ENCODE data around the gene SPIN3. TPM values are rescaled to one million over a fixed set of nuclear protein-coding genes. Genes with fewer than 3 reads are reported as not detected.
"Not testable (repeated sequence)": the region's sequence is repeated elsewhere in the genome, so short reads cannot be mapped to it uniquely, and the experiment has no call there.

Gene SPIN3
- total RNA-seq, 1 experiment from 2014 or later = 17.9 TPM

DNA sequence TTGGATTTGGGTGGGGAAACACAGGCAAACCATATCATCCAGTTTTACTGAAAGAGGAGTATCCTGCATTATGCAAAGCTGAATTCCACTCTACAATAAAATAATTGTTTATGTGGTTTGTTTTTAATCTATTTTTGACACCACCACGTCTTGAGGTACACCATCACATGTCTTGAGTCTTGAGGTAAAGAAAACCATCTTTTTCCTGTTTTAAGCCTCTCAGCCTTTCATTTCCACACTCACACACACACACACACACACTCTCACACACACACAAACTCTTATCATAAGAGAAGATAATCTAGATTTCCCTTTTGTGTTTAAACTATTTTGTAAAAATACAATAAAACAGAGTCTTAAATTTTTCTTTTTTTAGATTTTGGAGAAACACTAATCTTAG, 32.0 kb downstream of the SPIN3 start:
- TF ChIP-seq TCF7L2 (IDR thresholded peaks at IDR 0.05; ENCODE audit: low read depth, low read length) = no peak
- TF ChIP-seq, protein P1, sequence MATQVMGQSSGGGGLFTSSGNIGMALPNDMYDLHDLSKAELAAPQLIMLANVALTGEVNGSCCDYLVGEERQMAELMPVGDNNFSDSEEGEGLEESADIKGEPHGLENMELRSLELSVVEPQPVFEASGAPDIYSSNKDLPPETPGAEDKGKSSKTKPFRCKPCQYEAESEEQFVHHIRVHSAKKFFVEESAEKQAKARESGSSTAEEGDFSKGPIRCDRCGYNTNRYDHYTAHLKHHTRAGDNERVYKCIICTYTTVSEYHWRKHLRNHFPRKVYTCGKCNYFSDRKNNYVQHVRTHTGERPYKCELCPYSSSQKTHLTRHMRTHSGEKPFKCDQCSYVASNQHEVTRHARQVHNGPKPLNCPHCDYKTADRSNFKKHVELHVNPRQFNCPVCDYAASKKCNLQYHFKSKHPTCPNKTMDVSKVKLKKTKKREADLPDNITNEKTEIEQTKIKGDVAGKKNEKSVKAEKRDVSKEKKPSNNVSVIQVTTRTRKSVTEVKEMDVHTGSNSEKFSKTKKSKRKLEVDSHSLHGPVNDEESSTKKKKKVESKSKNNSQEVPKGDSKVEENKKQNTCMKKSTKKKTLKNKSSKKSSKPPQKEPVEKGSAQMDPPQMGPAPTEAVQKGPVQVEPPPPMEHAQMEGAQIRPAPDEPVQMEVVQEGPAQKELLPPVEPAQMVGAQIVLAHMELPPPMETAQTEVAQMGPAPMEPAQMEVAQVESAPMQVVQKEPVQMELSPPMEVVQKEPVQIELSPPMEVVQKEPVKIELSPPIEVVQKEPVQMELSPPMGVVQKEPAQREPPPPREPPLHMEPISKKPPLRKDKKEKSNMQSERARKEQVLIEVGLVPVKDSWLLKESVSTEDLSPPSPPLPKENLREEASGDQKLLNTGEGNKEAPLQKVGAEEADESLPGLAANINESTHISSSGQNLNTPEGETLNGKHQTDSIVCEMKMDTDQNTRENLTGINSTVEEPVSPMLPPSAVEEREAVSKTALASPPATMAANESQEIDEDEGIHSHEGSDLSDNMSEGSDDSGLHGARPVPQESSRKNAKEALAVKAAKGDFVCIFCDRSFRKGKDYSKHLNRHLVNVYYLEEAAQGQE (IDR thresholded peaks at IDR 0.05; ENCODE audit: insufficient read depth in 1 of 2, low read depth in 2 of 2, low read length in 1 of 2) = no peak
- TF ChIP-seq, protein P2, sequence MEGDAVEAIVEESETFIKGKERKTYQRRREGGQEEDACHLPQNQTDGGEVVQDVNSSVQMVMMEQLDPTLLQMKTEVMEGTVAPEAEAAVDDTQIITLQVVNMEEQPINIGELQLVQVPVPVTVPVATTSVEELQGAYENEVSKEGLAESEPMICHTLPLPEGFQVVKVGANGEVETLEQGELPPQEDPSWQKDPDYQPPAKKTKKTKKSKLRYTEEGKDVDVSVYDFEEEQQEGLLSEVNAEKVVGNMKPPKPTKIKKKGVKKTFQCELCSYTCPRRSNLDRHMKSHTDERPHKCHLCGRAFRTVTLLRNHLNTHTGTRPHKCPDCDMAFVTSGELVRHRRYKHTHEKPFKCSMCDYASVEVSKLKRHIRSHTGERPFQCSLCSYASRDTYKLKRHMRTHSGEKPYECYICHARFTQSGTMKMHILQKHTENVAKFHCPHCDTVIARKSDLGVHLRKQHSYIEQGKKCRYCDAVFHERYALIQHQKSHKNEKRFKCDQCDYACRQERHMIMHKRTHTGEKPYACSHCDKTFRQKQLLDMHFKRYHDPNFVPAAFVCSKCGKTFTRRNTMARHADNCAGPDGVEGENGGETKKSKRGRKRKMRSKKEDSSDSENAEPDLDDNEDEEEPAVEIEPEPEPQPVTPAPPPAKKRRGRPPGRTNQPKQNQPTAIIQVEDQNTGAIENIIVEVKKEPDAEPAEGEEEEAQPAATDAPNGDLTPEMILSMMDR (IDR thresholded peaks at IDR 0.05) = no peak
- no peak for TF ChIP-seq POLR2AphosphoS5 (IDR thresholded peaks at IDR 0.05; ENCODE audit: low read depth, low read length)
- DNase-seq (ENCODE audit: low read depth, low spot score) (no peak), ATAC-seq (no peak)
- no peaks in the 10 kb centered on the region for H3K36me3 ChIP-seq (ENCODE audit: control insufficient read depth, insufficient read depth, low read length)
- H3K27ac ChIP-seq (ENCODE audit: low read length) = no peak overlapping the region
- CTCF ChIA-PET = no interaction called here
- H3K27me3 ChIP-seq (ENCODE audit: control insufficient read depth, insufficient read depth, low read length) = no peaks in the 10 kb centered on the region
- in situ Hi-C loops (cut with HindIII; ENCODE audit: low pct_unique_long_range_greater_than_20kb, low sequenced_read_pairs) (no loop called here), intact Hi-C loops (cut with micrococcal nuclease; ENCODE audit: unreplicated experiment) (no loop called here)
- BruUV-seq (replicated peaks) = no TSS peak
- POLR2A ChIA-PET = no interaction called here
- H3K4me3 ChIP-seq (ENCODE audit: low read depth in 2 of 2, low read length in 2 of 2) = no peak overlapping the region
- no peaks in the 10 kb centered on the region for H3K4me1 ChIP-seq (ENCODE audit: control insufficient read depth, insufficient read depth, low read length)
- no peaks in the 10 kb centered on the region for H3K9me3 ChIP-seq (ENCODE audit: control insufficient read depth, insufficient read depth, low read depth, low read length)

DNA sequence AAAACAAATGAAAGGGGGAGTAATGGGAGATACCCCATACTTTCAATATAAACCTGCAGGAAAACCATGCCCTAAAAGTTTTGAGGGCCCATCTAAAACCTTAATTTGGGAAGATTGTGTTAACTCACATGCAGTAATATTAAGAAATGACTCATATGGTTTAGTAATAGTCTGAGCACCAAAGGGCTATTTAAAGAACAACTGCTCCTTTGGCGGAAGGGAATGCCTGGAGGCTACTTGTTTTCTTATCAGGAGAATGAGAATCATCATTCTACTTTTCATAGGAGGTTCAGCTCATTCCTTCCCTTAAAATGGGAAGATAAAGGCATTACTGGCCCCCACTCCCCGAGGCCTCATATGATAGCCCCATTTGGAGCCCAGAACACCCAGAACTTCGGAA, 47.6 kb downstream of the SPIN3 start:
- BruUV-seq (replicated peaks) = no TSS peak
- no peak for ATAC-seq
- in situ Hi-C loops (cut with HindIII; ENCODE audit: low pct_unique_long_range_greater_than_20kb, low sequenced_read_pairs) (no loop called here), intact Hi-C loops (cut with micrococcal nuclease; ENCODE audit: unreplicated experiment) (no loop called here)
- Histone ChIP-seq H3K27me3 (ENCODE audit: control insufficient read depth, insufficient read depth, low read length) (no peaks in the 10 kb centered on the region), H3K4me3 (ENCODE audit: low read depth in 2 of 2, low read length in 2 of 2) (no peak overlapping the region), H3K27ac (ENCODE audit: low read length) (no peak overlapping the region), H3K9me3 (ENCODE audit: control insufficient read depth, insufficient read depth, low read depth, low read length) (no peaks in the 10 kb centered on the region), H3K36me3 (ENCODE audit: control insufficient read depth, insufficient read depth, low read length) (no peaks in the 10 kb centered on the region), H3K4me1 (ENCODE audit: control insufficient read depth, insufficient read depth, low read length) (no peaks in the 10 kb centered on the region)
- POLR2A ChIA-PET = no interaction called here
- DNase-seq (ENCODE audit: low read depth, low spot score) = no peak
- TF ChIP-seq SIN3A (IDR thresholded peaks at IDR 0.05; ENCODE audit: borderline replicate concordance, insufficient read depth, low read depth, low read length) (no peak), POLR2AphosphoS5 (IDR thresholded peaks at IDR 0.05; ENCODE audit: low read depth, low read length) (no peak), TCF7L2 (IDR thresholded peaks at IDR 0.05; ENCODE audit: low read depth, low read length) (no peak)
- TF ChIP-seq, protein P1 (IDR thresholded peaks at IDR 0.05; ENCODE audit: insufficient read depth in 1 of 2, low read depth in 2 of 2, low read length in 1 of 2) = no peak
- TF ChIP-seq, protein P2 (IDR thresholded peaks at IDR 0.05) = no peak
- CTCF ChIA-PET = no interaction called here

DNA sequence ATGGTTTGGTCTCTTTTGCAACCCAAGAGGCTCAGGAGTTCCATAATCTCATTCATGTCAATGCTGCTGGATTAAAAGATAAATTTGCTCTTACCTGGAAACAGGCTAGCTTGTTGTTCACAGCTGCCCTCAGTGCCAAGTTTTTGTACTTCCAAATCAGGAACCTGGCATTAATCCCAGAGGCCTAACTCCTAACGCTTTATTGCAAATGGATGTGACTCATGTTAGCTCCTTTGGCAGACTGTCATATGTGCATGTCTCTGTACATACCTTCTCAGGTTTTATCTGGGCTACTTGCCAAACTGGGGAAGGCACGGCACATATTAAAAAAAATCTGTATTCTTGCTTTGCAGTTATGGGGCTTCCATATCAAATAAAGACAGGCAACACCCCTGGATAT, 49.1 kb downstream of the SPIN3 start:
- H3K4me3 ChIP-seq (ENCODE audit: low read depth in 2 of 2, low read length in 2 of 2); CTCF ChIA-PET; H3K27me3 ChIP-seq (ENCODE audit: control insufficient read depth, insufficient read depth, low read length); BruUV-seq (replicated peaks); in situ Hi-C loops (cut with HindIII; ENCODE audit: low pct_unique_long_range_greater_than_20kb, low sequenced_read_pairs); H3K36me3 ChIP-seq (ENCODE audit: control insufficient read depth, insufficient read depth, low read length); POLR2A ChIA-PET; H3K27ac ChIP-seq (ENCODE audit: low read length); H3K4me1 ChIP-seq (ENCODE audit: control insufficient read depth, insufficient read depth, low read length); H3K9me3 ChIP-seq (ENCODE audit: control insufficient read depth, insufficient read depth, low read depth, low read length); intact Hi-C loops (cut with micrococcal nuclease; ENCODE audit: unreplicated experiment); ATAC-seq: not testable (repeated sequence)
- DNase-seq (ENCODE audit: low read depth, low spot score) = peak; percentile 20

DNA sequence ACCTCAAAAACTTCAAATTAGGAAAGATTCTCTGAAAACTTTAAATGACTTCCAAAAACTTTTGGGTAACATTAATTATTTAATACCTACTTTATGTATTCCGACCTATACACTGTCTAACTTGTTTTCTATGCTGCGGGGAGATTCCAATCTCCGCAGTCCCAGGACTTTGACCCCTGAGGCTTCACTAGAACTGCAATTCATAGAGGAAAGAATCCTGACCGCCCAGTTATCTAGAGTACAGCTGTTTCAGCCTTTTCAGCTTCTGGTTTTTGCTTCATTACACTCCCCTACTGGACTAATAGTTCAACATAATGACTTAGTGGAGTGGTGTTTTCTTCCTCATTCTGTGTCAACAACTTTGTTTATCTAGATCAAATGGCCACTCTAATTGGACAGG, 50.1 kb downstream of the SPIN3 start:
- in situ Hi-C loops (cut with HindIII; ENCODE audit: low pct_unique_long_range_greater_than_20kb, low sequenced_read_pairs) = not testable (repeated sequence)

More for the DNA sequence above, 50.1 kb downstream of the SPIN3 start:
- H3K27ac ChIP-seq (ENCODE audit: low read length); intact Hi-C loops (cut with micrococcal nuclease; ENCODE audit: unreplicated experiment); H3K4me1 ChIP-seq (ENCODE audit: control insufficient read depth, insufficient read depth, low read length); DNase-seq (ENCODE audit: low read depth, low spot score); H3K9me3 ChIP-seq (ENCODE audit: control insufficient read depth, insufficient read depth, low read depth, low read length); POLR2A ChIA-PET; H3K4me3 ChIP-seq (ENCODE audit: low read depth in 2 of 2, low read length in 2 of 2); H3K27me3 ChIP-seq (ENCODE audit: control insufficient read depth, insufficient read depth, low read length); ATAC-seq; H3K36me3 ChIP-seq (ENCODE audit: control insufficient read depth, insufficient read depth, low read length); CTCF ChIA-PET; BruUV-seq (replicated peaks): not testable (repeated sequence)

Measured in Panc1 (cell line).